ENCODE measurements around the gene BARX2. TPM values are rescaled to one million over a fixed set of nuclear protein-coding genes. Genes with fewer than 3 reads are reported as not detected.
"Not testable (repeated sequence)": the region's sequence is repeated elsewhere in the genome, so short reads cannot be mapped to it uniquely, and the experiment has no call there.

The BARX2 gene
- total and polyA plus RNA-seq, 2 of the 4 experiments (the other 2 are of a cell fraction) = not detected

DNA sequence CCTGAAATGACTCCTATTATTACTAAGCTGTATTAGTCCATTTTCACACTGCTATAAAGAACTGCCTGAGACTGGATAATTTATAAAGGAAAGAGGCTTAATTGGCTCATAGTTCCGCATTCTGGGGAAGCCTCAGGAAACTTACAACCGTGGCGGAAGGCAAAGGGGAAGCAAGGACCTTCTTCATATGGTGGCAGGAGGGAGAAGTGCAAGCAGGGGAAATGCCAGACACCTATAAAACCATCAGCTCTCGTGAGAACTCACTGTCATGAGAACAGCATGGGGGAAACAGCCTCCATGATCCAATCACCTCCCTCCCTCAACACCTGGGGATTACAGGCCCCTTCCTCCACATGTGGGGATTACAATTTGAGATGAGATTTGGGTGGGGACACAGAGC, 47.9 kb upstream of the BARX2 start:
- H3K14ac ChIP-seq (replicated peaks; ENCODE audit: low read depth, low read length); H2BK20ac ChIP-seq (ENCODE audit: low read depth, low read length); ATAC-seq (ENCODE audit: low read depth); H3K23ac ChIP-seq (ENCODE audit: low read depth, low read length); H3K9me3 ChIP-seq (ENCODE audit: control insufficient read depth, insufficient read depth, low read length); H4K20me1 ChIP-seq (ENCODE audit: insufficient read depth, low read length); BruUV-seq (replicated peaks); intact Hi-C loops (cut with micrococcal nuclease); H3K27ac ChIP-seq (ENCODE audit: insufficient read depth, low read length); H4K5ac ChIP-seq (ENCODE audit: low read depth, low read length); H3K4me1 ChIP-seq (ENCODE audit: control insufficient read depth, insufficient read depth, low read length); H3K36me3 ChIP-seq (ENCODE audit: control insufficient read depth, insufficient read depth, low read length); in situ Hi-C loops (cut with MboI; ENCODE audit: low sequenced_read_pairs); H3K9me1 ChIP-seq (ENCODE audit: insufficient read depth, low read length); H2BK5ac ChIP-seq (ENCODE audit: low read depth, low read length, poor library complexity, severe bottlenecking); DNase-seq; H3K56ac ChIP-seq (ENCODE audit: extremely low read depth, insufficient read depth, low read length); H2BK120ac ChIP-seq (ENCODE audit: low read depth, low read length); H3K79me1 ChIP-seq (ENCODE audit: low read depth in 1 of 2, low read length in 2 of 2); H3K4me2 ChIP-seq (ENCODE audit: low read depth, low read length); H3K4ac ChIP-seq (ENCODE audit: low read depth, low read length); H3K4me3 ChIP-seq (ENCODE audit: insufficient read depth, low read depth, low read length); H3K9ac ChIP-seq (ENCODE audit: low read depth, low read length); H4K91ac ChIP-seq (ENCODE audit: insufficient read depth, low read depth, low read length); H3K18ac ChIP-seq (ENCODE audit: low read depth, low read length); H2AK9ac ChIP-seq (replicated peaks; ENCODE audit: low read depth, low read length, poor library complexity); H2BK15ac ChIP-seq (ENCODE audit: low read depth, low read length); dilution Hi-C loops (cut with HindIII; ENCODE audit: low sequenced_read_pairs, unreplicated experiment); H3K27me3 ChIP-seq (ENCODE audit: control insufficient read depth, insufficient read depth, low read length); CTCF ChIA-PET; H2AFZ ChIP-seq (replicated peaks; ENCODE audit: low read length, poor library complexity); H2AK5ac ChIP-seq (ENCODE audit: low read depth, low read length); H4K8ac ChIP-seq (ENCODE audit: low read depth in 2 of 2, low read length in 2 of 2): not testable (repeated sequence)
- POLR2A ChIA-PET (ENCODE audit: unreplicated experiment) = interaction anchor here (0.5 kb wide), 1 partner anchor 172 kb away, joined by 5 read pairs; no protein-coding TSS in a partner anchor
- WGBS, 2 experiments (ENCODE audit: extremely low coverage in 2 of 2, insufficient read length in 1 of 2) = no CpG with 5 or more reads among the region's 4 CpGs

Data from IMR-90 (cell line).